ENCODE data around the gene PLA2G12A. TPM values are rescaled to one million over a fixed set of nuclear protein-coding genes. Genes with fewer than 3 reads are reported as not detected.
"Not testable (repeated sequence)": the region's sequence is repeated elsewhere in the genome, so short reads cannot be mapped to it uniquely, and the experiment has no call there.

The PLA2G12A gene
- total RNA-seq, 1 donor from 2014 or later, result 19.6 TPM

DNA sequence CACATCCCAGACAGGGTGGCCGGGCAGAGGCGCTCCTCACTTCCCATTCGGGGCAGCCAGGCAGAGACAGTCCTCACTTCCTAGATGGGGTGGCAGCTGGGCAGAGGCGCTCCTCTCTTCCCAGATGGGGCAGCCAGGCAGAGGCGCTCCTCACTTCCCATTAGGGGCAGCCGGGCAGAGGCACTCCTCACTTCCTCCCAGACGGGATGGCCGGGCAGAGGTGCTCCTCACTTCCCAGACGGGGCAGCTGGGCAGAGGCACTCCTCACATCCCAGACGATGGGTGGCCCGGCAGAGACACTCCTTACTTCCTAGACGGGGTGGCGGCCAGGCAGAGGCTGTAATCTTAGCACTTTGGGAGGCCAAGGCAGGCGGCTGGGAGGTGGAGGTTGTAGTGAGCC lies 50.9 kb downstream of the PLA2G12A start:
- DNase-seq, result not testable (repeated sequence)

DNA sequence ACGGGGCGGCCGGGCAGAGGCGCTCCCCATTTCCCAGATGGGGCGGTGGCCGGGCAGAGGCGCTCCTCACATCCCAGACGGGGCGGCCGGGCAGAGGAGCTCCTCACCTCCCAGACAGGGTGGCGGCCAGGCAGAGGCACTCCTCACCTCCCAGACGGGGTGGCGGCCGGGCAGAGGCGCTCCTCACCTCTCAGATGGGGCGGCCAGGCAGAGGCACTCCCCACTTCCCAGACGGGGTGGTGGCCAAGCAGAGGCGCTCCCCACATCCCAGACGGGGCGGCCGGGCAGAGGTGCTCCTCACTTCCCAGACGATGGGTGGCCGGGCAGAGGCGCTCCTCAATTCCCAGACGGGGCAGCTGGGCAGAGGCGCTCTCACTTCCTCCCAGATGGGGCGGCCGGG lies 51.4 kb downstream of the PLA2G12A start:
- DNase-seq, result not testable (repeated sequence)

DNA sequence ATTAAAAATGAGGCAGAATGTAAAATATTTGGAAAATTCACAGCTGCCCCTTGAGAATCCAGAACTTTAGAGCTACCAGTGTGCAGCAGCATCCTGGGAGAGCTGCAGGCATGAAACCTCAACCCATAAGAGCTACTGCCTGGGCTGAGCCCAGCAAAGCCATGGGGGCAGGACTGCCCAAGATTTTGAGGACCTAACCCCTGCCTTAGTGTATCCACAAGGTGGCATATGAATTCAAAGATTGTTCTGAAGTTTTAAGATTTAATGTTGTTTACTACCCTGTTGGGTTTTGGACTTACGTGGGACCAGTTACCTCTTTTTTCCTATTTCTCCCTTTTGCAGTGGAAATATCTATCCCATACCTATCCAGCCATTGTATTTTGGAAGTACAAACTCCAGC lies 53.0 kb downstream of the PLA2G12A start:
- no peak for DNase-seq

DNA sequence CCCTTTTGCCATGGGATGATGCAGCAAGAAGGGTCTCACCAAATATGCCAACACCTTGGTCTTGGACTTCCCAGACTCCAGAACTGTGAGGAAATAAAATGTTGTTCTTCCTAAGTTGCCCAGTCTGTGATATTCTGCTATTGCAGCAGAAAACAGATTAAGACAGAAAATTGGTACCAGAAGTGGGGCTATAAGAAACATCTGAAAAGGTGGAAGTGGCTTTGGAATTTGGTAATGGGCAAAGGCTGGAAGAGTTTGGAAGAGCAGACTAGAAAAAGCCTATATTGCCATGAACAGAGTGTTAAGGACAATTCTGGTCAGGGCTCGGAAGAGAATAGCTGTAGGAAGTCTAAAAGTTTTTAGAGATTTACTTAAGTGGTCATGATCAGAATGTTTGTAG lies 54.0 kb downstream of the PLA2G12A start:
- DNase-seq, result no peak

DNA sequence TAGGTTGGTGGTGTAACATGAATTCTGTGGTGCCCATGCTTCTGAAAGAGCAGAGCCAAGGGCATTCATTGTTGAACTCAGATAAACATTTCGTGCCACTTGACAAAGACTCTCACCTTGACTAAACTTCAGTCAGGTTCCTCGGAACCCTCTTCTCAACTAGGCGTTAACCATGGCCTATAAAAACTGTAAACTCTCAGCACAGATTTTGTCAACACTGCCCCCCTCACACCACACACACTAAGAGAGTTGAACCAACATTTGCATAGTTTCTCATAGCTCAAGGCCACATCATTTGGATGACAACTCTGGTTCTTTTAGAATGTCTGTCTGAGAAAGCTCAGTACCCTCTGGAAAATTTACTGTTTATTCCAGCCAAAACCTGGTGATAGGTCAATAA lies 54.7 kb downstream of the PLA2G12A start:
- DNase-seq, result no peak

DNA sequence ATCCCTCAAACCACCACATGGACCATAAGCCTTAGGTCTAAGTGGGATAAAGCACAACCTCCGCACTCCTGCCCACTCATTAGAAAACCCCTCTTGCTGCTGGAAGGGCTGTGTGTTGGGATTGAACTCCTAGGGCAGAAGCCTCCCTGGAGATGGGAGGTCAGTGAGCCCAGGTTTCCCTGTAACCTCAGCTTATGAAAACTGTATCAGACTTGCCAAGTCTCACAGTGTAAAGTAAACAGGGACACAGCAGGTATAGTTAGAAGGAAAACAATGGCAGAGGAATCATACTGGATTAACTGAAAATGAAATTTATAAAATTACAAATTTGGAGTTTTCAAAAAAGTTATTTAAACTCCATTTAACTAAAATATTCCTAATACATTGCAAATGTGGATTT lies 56.6 kb downstream of the PLA2G12A start:
- DNase-seq, result no peak

DNA sequence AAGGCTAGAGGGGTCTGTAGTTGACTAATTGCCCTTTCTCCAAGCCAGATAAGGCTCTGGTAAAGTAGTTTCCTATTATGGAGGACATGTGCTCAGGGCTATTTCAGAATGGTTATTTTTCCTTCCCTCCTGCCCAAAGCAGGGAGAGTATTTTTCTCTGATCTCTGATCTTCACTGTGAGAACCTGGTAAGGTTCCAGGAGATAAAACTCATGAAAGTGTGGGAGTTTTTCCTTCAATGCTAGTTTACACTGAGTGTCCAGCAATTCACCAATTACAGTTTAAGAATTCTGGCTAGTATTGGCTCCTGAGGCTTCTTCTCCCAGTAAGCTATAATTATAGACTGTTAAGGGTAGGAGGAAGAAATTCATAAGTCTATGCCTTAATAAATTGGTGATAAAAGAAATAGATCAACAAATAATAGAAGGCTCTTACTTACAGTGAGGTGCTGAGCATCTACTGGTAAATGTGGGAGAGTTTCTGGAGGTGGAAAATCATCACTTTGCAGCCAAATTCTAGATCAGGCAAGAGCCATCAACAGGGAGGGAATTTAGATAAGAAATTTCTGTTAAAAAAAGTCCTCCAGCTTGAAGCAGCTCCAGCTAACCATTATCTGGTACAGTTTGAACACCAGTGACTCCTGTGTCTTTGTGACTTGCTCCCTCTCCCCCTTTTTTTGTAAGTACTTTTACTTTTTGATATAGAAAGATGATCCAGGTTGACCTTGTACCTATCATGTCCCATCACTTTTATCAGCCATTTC lies 57.5 kb downstream of the PLA2G12A start:
- no peak for DNase-seq

DNA sequence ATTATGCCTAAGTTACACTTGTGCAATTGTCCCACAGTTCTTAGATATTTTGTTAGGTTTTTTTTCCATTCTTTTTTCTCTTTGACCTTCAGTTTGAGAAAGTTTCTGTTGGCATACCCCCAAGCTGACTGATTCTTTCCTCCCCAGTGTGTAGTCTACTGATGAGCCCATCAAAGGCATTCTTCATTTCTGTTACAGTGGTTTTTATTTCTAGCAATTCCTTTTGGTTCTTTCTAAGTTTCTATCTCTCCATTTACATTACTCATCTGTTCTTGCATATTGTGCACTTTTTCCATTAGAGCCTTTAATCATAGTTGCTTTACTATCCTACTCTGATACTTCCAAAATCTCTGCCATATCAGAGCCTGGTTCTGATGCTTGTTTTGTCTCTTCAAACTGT lies 58.5 kb downstream of the PLA2G12A start:
- DNase-seq, result no peak

DNA sequence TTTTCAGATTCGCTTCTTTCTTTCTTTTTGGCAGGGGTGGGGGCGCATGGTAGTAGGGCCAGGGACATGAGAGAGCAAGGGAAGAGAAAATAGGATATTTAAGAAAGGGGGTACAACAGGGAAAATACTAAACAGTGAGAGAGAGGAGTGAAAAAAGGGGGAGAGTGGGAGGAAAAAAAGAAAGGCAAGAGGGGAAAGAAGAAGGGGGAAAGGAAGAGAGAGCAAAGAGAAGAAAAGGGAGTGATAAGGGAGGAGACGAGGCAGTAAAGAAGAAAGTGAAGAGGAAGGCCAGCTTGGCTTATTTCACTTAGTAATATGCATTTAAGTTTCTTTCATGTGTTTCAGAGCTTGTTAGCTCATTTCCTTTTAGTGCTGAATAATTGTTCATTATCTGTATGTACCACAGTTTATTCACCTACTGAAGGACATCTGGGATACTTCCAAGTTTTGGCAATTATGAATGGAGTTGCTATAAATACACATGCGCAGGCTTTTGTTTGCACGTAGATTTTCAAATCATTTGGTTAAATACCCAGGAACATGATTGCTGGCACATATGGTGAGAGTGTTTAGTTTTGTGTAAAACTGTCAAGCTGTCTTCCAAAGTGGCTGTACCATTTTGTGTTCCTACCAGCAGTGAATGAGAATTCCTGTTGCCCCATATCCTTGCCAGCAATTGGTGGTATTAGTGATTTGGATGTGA lies 63.9 kb downstream of the PLA2G12A start:
- no peak for DNase-seq

DNA sequence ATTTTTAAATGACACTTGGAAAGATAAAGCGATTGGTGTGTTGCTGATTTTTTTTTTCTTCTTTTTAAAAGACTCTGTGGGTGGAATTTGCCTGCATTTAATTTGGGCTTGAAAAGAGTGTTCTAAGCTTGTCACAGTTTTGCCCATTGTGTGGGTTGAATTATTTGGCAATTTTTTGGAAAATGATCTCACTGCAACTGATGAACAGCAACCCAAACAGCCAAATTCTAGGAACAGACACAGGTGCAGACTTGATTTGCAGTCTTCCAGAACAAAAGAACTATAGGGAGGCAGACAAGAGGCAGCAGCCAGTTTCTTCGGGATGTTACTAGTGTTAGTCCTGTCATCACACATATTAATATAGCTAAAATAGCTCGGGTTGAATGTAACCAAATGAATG lies 67.1 kb downstream of the PLA2G12A start:
- DNase-seq, result peak; percentile 5

DNA sequence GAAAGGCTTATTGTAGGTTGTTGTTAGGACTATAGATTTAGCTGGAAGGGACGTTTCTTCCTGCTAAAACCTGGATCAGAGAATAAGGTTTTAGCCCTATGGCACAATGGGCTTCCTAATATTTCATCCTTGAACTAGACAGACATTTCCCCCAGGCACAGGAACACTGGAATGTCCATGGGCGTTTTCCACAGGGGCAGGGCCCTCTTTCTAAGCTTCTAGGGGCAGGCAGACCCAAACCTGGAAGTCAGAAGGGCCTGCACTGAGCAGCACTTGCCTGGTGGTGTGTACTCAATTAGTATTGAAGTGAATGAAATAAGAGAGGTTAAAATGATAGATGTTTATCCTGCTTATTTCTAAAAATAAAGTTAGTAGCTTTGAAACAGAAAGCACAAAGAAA lies 67.8 kb downstream of the PLA2G12A start:
- DNase-seq, result no peak

Small RNA genes lying within 50 kb of the gene (small RNA-seq; reads per million reads assigned to genes)
- not detected for gene HIGD1AP14 (ENCODE audit: low replicate concordance)

Other genes with a start within 250 kb of the PLA2G12A start
- 39.2 TPM for gene MCUB, start 169.8 kb downstream of the PLA2G12A start, total RNA-seq
- gene CASP6, start 26.6 kb downstream of the PLA2G12A start, total RNA-seq, result 18.4 TPM
- gene CFI, start 71.9 kb upstream of the PLA2G12A start, total RNA-seq, result 11.8 TPM
- 9.0 TPM for gene GAR1, start 85.7 kb upstream of the PLA2G12A start, total RNA-seq
- gene RRH, start 97.9 kb upstream of the PLA2G12A start, total RNA-seq, result not detected
- 0.51 TPM for gene LRIT3, start 118.0 kb upstream of the PLA2G12A start, total RNA-seq
- gene EGF, start 182.8 kb upstream of the PLA2G12A start, total RNA-seq, result 16.9 TPM